GM23338 (cell line): ENCODE data around the gene UBAP1L. TPM values are rescaled to one million over a fixed set of nuclear protein-coding genes. Genes with fewer than 3 reads are reported as not detected.
A peak's percentile ranks its signal among the peaks of the same experiment; 100 is the strongest.

Experiments
- ATAC-seq: fragments of 200-7000 bp; cut with Tn5 transposase; 3 replicates; pipeline ENCODE4 v1.9.1; 2020
- DNase-seq: peaks from one replicate; pipeline ENCODE4 v3.0.0-alpha.2; 2015; ENCODE audit warnings: low spot score
- H2AFZ ChIP-seq: fragments of 200-600 bp; sonication (generic); 2 replicates; pipeline ENCODE4 v1.8.0; 2016; ENCODE audit warnings: antibody characterized with exemption, mild to moderate bottlenecking, moderate library complexity
- H3F3A ChIP-seq: fragments of 200-600 bp; sonication (generic); replicated peaks from 2 replicates; pipeline ENCODE4 v1.8.0; 2017; ENCODE audit warnings: antibody characterized with exemption, mixed run types, low read depth
- H3K27ac ChIP-seq: fragments of 200-600 bp; sonication (generic); 2 replicates; pipeline ENCODE4 v1.6.1; 2016; ENCODE audit warnings: low read depth
- H3K27me3 ChIP-seq: fragments of 200-600 bp; sonication (generic); 2 replicates; pipeline ENCODE4 v1.8.0; 2016; ENCODE audit warnings: mild to moderate bottlenecking, mixed run types, moderate library complexity; ENCODE audit not compliant: insufficient read depth
- H3K36me3 ChIP-seq: fragments of 200-600 bp; sonication (generic); 2 replicates; pipeline ENCODE4 v1.8.0; 2016; ENCODE audit warnings: mild to moderate bottlenecking; ENCODE audit not compliant: insufficient read depth
- H3K4me1 ChIP-seq: fragments of 200-600 bp; sonication (generic); 2 replicates; pipeline ENCODE4 v1.8.0; 2016; ENCODE audit warnings: mild to moderate bottlenecking, moderate library complexity; ENCODE audit not compliant: insufficient read depth
- H3K4me2 ChIP-seq: fragments of 200-600 bp; sonication (generic); 2 replicates; pipeline ENCODE4 v1.7.1; 2017; ENCODE audit warnings: mixed run types
- H3K4me3 ChIP-seq: fragments of 200-600 bp; sonication (generic); 2 replicates; pipeline ENCODE4 v1.6.1; 2016; ENCODE audit warnings: mixed run types
- H3K79me2 ChIP-seq: fragments of 200-600 bp; sonication (generic); replicated peaks from 2 replicates; pipeline ENCODE4 v1.8.0; 2017; ENCODE audit warnings: mild to moderate bottlenecking; ENCODE audit not compliant: insufficient read depth
- H3K9me2 ChIP-seq: fragments of 200-600 bp; sonication (generic); 2 replicates; pipeline ENCODE4 v1.8.0; 2017; ENCODE audit not compliant: insufficient read depth
- H4K20me1 ChIP-seq: fragments of 200-600 bp; sonication (generic); replicated peaks from 2 replicates; pipeline ENCODE4 v1.8.0; 2017; ENCODE audit warnings: mild to moderate bottlenecking; ENCODE audit not compliant: insufficient read depth
- H3K27ac Mint-ChIP-seq: 2 replicates; pipeline ENCODE4 v1.8.0; 2020; ENCODE audit warnings: inconsistent platforms, mild to moderate bottlenecking, moderate library complexity, mixed read lengths
- H3K27me3 Mint-ChIP-seq: 3 replicates; pipeline ENCODE4 v1.8.0; 2022; ENCODE audit warnings: low read depth, mild to moderate bottlenecking, moderate library complexity, mixed read lengths, inconsistent platforms; ENCODE audit not compliant: insufficient read depth, poor library complexity
- H3K36me3 Mint-ChIP-seq: 3 replicates; pipeline ENCODE4 v1.8.0; 2021; ENCODE audit warnings: low read depth, mild to moderate bottlenecking, inconsistent platforms, moderate library complexity, mixed read lengths
- H3K4me1 Mint-ChIP-seq: 3 replicates; pipeline ENCODE4 v1.8.0; 2020; ENCODE audit warnings: mild to moderate bottlenecking, inconsistent platforms, mixed read lengths
- H3K4me3 Mint-ChIP-seq: 3 replicates; pipeline ENCODE4 v1.8.0; 2021; ENCODE audit warnings: moderate library complexity, mild to moderate bottlenecking, inconsistent platforms, mixed read lengths
- H3K9me3 Mint-ChIP-seq: 3 replicates; pipeline ENCODE4 v1.8.0; 2020; ENCODE audit warnings: moderate library complexity, mild to moderate bottlenecking, inconsistent platforms, mixed read lengths
- EZH2 ChIP-seq: fragments of 200-600 bp; sonication (generic); IDR thresholded peaks from one replicate; pipeline ENCODE4 v1.8.0; 2017; ENCODE audit warnings: antibody characterized with exemption, mild to moderate bottlenecking, low read depth; ENCODE audit not compliant: unreplicated experiment
- EZH2phosphoT487 ChIP-seq: fragments of 200-600 bp; sonication (generic); IDR thresholded peaks from one replicate; pipeline ENCODE4 v1.8.1; 2018; ENCODE audit warnings: antibody characterized with exemption; ENCODE audit not compliant: unreplicated experiment
- POLR2AphosphoS5 ChIP-seq: IDR thresholded peaks from 2 replicates; pipeline ENCODE4 v1.6.1; 2016; ENCODE audit warnings: antibody characterized with exemption, low read depth
- STAT1 ChIP-seq: IDR thresholded peaks from one replicate; pipeline ENCODE4 v1.6.1; 2016; ENCODE audit warnings: antibody characterized with exemption; ENCODE audit not compliant: unreplicated experiment
- polyA plus RNA-seq: library from polyadenylated mRNA; unstranded; fragments of >200 nt; fragmentation: Nextera tagmentation; extraction: Ambion mirVana; gene quantifications from 2 replicates; pipeline ENCODE4 v1.2.1, GENCODE V29; 2016
- total RNA-seq: library from RNA; depleted of rRNA; stranded (reverse); fragments of >200 nt; shearing (Covaris generic); gene quantifications from 2 replicates; pipeline ENCODE4 v1.2.3, GENCODE V29; 2014
- TF ChIP-seq, protein P1 (sequence below): IDR thresholded peaks from 2 replicates; pipeline ENCODE4 v1.6.1; 2016; ENCODE audit warnings: antibody characterized with exemption
- TF ChIP-seq, protein P2 (sequence below): fragments of 250-450 bp; sonication (Bioruptor Pico); IDR thresholded peaks from 2 replicates; pipeline ENCODE4 v1.5.0; 2020; ENCODE audit warnings: mild to moderate bottlenecking, moderate library complexity
- TF ChIP-seq, protein P3 (sequence below): IDR thresholded peaks from one replicate; pipeline ENCODE4 v1.6.1; 2018; ENCODE audit warnings: antibody characterized with exemption; ENCODE audit not compliant: unreplicated experiment
- TF ChIP-seq, protein P4 (sequence below), 2 experiments: fragments of 200-600 bp in 1 of 2; sonication (generic) in 1 of 2; conservative IDR thresholded peaks; 2 replicates each; pipeline versions ENCODE4 v1.5.1 to v1.6.1; 2016 to 2017; ENCODE audit warnings: antibody characterized with exemption in 2 of 2, low read depth in 2 of 2, mild to moderate bottlenecking in 2 of 2, moderate library complexity in 1 of 2

The UBAP1L gene
- total and polyA plus RNA-seq, 2 experiments from 2014 or later, result 0.53 to 1.5 TPM

DNA sequence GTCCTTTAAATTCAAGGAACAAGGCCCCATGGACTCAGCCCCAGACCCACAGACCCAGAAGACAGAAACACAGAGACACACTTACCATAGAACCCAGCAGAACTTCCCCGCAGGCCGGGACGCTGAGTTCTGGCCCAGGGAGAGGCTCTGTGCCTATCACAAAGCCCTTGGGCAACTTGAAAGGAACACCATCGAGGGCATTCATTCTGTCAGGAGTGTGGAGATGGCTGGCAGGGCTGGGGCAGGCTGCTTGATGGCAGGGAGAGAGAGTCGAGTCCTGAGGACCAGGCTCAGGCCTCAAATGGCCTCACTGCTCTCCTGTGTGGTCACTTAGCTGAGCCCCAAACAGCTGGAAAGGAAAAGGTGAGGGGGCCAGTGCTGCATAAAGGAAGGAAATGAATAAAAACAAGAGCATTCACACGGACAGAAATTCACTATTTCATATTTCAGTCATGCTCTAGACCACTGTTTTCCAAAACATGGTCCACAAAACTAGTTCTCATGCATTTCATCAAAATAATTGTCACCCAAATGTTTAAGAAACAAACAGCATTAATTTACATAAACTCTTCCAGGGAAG lies 8.9 kb downstream of the UBAP1L start:
- H3K27ac Mint-ChIP-seq, result 0 out of 2 replicates have a peak overlapping the region, but pooled peaks have one; percentile 23

More for the DNA sequence above, 8.9 kb downstream of the UBAP1L start:
- ATAC-seq (no peak), DNase-seq (no peak)
- peaks cover 4% of the 10 kb centered on the region; the same call in 1 of the 3 replicates for H3K4me1 Mint-ChIP-seq
- H3F3A ChIP-seq, result 0 out of 2 replicates have a peak, but pooled peaks cover 3% of the 10 kb centered on the region
- H3K9me2 ChIP-seq, result no peaks in the 10 kb centered on the region
- no peaks in the 10 kb centered on the region for H3K36me3 Mint-ChIP-seq
- peaks cover 13% of the 10 kb centered on the region for H3K27me3 ChIP-seq
- TF ChIP-seq, protein P1, sequence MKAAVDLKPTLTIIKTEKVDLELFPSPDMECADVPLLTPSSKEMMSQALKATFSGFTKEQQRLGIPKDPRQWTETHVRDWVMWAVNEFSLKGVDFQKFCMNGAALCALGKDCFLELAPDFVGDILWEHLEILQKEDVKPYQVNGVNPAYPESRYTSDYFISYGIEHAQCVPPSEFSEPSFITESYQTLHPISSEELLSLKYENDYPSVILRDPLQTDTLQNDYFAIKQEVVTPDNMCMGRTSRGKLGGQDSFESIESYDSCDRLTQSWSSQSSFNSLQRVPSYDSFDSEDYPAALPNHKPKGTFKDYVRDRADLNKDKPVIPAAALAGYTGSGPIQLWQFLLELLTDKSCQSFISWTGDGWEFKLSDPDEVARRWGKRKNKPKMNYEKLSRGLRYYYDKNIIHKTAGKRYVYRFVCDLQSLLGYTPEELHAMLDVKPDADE, result no peak
- TF ChIP-seq POLR2AphosphoS5, result no peak
- TF ChIP-seq, protein P2, sequence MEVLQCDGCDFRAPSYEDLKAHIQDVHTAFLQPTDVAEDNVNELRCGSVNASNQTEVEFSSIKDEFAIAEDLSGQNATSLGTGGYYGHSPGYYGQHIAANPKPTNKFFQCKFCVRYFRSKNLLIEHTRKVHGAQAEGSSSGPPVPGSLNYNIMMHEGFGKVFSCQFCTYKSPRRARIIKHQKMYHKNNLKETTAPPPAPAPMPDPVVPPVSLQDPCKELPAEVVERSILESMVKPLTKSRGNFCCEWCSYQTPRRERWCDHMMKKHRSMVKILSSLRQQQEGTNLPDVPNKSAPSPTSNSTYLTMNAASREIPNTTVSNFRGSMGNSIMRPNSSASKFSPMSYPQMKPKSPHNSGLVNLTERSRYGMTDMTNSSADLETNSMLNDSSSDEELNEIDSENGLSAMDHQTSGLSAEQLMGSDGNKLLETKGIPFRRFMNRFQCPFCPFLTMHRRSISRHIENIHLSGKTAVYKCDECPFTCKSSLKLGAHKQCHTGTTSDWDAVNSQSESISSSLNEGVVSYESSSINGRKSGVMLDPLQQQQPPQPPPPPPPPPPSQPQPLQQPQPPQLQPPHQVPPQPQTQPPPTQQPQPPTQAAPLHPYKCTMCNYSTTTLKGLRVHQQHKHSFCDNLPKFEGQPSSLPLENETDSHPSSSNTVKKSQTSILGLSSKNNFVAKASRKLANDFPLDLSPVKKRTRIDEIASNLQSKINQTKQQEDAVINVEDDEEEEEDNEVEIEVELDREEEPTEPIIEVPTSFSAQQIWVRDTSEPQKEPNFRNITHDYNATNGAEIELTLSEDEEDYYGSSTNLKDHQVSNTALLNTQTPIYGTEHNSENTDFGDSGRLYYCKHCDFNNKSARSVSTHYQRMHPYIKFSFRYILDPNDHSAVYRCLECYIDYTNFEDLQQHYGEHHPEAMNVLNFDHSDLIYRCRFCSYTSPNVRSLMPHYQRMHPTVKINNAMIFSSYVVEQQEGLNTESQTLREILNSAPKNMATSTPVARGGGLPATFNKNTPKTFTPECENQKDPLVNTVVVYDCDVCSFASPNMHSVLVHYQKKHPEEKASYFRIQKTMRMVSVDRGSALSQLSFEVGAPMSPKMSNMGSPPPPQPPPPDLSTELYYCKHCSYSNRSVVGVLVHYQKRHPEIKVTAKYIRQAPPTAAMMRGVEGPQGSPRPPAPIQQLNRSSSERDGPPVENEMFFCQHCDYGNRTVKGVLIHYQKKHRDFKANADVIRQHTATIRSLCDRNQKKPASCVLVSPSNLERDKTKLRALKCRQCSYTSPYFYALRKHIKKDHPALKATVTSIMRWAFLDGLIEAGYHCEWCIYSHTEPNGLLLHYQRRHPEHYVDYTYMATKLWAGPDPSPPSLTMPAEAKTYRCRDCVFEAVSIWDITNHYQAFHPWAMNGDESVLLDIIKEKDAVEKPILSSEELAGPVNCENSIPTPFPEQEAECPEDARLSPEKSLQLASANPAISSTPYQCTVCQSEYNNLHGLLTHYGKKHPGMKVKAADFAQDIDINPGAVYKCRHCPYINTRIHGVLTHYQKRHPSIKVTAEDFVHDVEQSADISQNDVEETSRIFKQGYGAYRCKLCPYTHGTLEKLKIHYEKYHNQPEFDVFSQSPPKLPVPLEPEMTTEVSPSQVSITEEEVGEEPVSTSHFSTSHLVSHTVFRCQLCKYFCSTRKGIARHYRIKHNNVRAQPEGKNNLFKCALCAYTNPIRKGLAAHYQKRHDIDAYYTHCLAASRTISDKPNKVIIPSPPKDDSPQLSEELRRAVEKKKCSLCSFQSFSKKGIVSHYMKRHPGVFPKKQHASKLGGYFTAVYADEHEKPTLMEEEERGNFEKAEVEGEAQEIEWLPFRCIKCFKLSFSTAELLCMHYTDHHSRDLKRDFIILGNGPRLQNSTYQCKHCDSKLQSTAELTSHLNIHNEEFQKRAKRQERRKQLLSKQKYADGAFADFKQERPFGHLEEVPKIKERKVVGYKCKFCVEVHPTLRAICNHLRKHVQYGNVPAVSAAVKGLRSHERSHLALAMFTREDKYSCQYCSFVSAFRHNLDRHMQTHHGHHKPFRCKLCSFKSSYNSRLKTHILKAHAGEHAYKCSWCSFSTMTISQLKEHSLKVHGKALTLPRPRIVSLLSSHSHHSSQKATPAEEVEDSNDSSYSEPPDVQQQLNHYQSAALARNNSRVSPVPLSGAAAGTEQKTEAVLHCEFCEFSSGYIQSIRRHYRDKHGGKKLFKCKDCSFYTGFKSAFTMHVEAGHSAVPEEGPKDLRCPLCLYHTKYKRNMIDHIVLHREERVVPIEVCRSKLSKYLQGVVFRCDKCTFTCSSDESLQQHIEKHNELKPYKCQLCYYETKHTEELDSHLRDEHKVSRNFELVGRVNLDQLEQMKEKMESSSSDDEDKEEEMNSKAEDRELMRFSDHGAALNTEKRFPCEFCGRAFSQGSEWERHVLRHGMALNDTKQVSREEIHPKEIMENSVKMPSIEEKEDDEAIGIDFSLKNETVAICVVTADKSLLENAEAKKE, result no peak
- TF ChIP-seq, protein P3, sequence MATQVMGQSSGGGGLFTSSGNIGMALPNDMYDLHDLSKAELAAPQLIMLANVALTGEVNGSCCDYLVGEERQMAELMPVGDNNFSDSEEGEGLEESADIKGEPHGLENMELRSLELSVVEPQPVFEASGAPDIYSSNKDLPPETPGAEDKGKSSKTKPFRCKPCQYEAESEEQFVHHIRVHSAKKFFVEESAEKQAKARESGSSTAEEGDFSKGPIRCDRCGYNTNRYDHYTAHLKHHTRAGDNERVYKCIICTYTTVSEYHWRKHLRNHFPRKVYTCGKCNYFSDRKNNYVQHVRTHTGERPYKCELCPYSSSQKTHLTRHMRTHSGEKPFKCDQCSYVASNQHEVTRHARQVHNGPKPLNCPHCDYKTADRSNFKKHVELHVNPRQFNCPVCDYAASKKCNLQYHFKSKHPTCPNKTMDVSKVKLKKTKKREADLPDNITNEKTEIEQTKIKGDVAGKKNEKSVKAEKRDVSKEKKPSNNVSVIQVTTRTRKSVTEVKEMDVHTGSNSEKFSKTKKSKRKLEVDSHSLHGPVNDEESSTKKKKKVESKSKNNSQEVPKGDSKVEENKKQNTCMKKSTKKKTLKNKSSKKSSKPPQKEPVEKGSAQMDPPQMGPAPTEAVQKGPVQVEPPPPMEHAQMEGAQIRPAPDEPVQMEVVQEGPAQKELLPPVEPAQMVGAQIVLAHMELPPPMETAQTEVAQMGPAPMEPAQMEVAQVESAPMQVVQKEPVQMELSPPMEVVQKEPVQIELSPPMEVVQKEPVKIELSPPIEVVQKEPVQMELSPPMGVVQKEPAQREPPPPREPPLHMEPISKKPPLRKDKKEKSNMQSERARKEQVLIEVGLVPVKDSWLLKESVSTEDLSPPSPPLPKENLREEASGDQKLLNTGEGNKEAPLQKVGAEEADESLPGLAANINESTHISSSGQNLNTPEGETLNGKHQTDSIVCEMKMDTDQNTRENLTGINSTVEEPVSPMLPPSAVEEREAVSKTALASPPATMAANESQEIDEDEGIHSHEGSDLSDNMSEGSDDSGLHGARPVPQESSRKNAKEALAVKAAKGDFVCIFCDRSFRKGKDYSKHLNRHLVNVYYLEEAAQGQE, result no peak
- no peak for TF ChIP-seq EZH2
- TF ChIP-seq, protein P4, sequence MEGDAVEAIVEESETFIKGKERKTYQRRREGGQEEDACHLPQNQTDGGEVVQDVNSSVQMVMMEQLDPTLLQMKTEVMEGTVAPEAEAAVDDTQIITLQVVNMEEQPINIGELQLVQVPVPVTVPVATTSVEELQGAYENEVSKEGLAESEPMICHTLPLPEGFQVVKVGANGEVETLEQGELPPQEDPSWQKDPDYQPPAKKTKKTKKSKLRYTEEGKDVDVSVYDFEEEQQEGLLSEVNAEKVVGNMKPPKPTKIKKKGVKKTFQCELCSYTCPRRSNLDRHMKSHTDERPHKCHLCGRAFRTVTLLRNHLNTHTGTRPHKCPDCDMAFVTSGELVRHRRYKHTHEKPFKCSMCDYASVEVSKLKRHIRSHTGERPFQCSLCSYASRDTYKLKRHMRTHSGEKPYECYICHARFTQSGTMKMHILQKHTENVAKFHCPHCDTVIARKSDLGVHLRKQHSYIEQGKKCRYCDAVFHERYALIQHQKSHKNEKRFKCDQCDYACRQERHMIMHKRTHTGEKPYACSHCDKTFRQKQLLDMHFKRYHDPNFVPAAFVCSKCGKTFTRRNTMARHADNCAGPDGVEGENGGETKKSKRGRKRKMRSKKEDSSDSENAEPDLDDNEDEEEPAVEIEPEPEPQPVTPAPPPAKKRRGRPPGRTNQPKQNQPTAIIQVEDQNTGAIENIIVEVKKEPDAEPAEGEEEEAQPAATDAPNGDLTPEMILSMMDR (conservative IDR thresholded peaks at IDR 0.05; ENCODE audit: low read depth in 2 of 2), result no peak
- TF ChIP-seq EZH2phosphoT487, result no peak
- TF ChIP-seq STAT1, result no peak
- peaks cover 5% of the 10 kb centered on the region; the same call in 1 of the 2 replicates for H3K4me1 ChIP-seq
- H3K79me2 ChIP-seq, result no peaks in the 10 kb centered on the region
- H3K36me3 ChIP-seq, result no peaks in the 10 kb centered on the region
- H3K4me2 ChIP-seq, result no peak overlapping the region
- no peak overlapping the region for H2AFZ ChIP-seq
- H3K9me3 Mint-ChIP-seq, result no peaks in the 10 kb centered on the region
- H3K27ac ChIP-seq, result no peak overlapping the region
- H4K20me1 ChIP-seq, result no peaks in the 10 kb centered on the region; the same call in 1 of the 2 replicates
- H3K4me3 ChIP-seq, result no peak overlapping the region
- H3K27me3 Mint-ChIP-seq, result peaks cover 11% of the 10 kb centered on the region
- no peak overlapping the region for H3K4me3 Mint-ChIP-seq
